PC-3 (cell line): ENCODE measurements around the gene MYO3A. TPM values are rescaled to one million over a fixed set of nuclear protein-coding genes. Genes with fewer than 3 reads are reported as not detected.

Source experiments
- ATAC-seq: fragments of 200-7000 bp; cut with Tn5 transposase; 2 replicates; pipeline ENCODE4 v1.9.1; 2020; ENCODE audit warnings: mild to moderate bottlenecking, moderate library complexity
- Bru-seq: library from RNA; stranded (reverse); fragments of 400-500 nt; gene quantifications from one replicate; lab custom pipeline; 2021; lab: Mats Ljungman, UMichigan
- BruChase-seq, 2 experiments: library from RNA; stranded (reverse); fragments of 400-500 nt; gene quantifications; one replicate each; lab custom pipeline; 2021; lab: Mats Ljungman, UMichigan
- BruUV-seq: library from RNA; stranded (reverse); fragments of 400-500 nt; replicated peaks from 2 replicates; lab custom pipeline; 2021; lab: Mats Ljungman, UMichigan
- CTCF ChIA-PET: fragments of 300-600 bp; sonication (Branson Sonifier 250); formaldehyde crosslinking; loops from one replicate; lab custom pipeline; 2022; ENCODE audit warnings: antibody characterized with exemption; lab: Charles Lee
- POLR2A ChIA-PET: fragments of 300-600 bp; sonication (Branson Sonifier 250); formaldehyde crosslinking; loops from one replicate; lab custom pipeline; 2022; ENCODE audit warnings: antibody characterized with exemption; ENCODE audit not compliant: unreplicated experiment; lab: Charles Lee
- DNase-seq: peaks from one replicate; pipeline ENCODE4 v3.0.0-alpha.2; 2015
- H2AFZ ChIP-seq: fragments of 300-600 bp; sonication (generic); 2 replicates; pipeline ENCODE4 v1.6.0; 2016; ENCODE audit warnings: antibody characterized with exemption, low read length
- H3F3A ChIP-seq: fragments of 300-600 bp; sonication (generic); one replicate; pipeline ENCODE4 v1.6.0; 2017; ENCODE audit warnings: antibody characterized with exemption, low read length, control low read depth, mild to moderate bottlenecking; ENCODE audit not compliant: unreplicated experiment
- H3K27ac ChIP-seq: fragments of 300-600 bp; sonication (generic); 2 replicates; pipeline ENCODE4 v1.5.1; 2016; ENCODE audit warnings: mild to moderate bottlenecking, low read length
- H3K27me3 ChIP-seq: fragments of 300-600 bp; sonication (generic); 2 replicates; pipeline ENCODE4 v1.6.1; 2016; ENCODE audit warnings: low read length, mixed read lengths
- H3K36me3 ChIP-seq: fragments of 300-600 bp; sonication (generic); 2 replicates; pipeline ENCODE4 v1.6.1; 2016; ENCODE audit warnings: low read depth, mixed run types, low read length, mixed read lengths
- H3K4me1 ChIP-seq: fragments of 300-600 bp; sonication (generic); 2 replicates; pipeline ENCODE4 v1.5.1; 2016; ENCODE audit warnings: low read length; ENCODE audit not compliant: insufficient read depth
- H3K4me2 ChIP-seq: fragments of 300-600 bp; sonication (generic); 2 replicates; pipeline ENCODE4 v1.6.0; 2016; ENCODE audit warnings: low read length
- H3K4me3 ChIP-seq: fragments of 300-600 bp; sonication (generic); 2 replicates; pipeline ENCODE4 v1.5.1; 2016; ENCODE audit warnings: mild to moderate bottlenecking, low read length, mixed read lengths
- H3K79me2 ChIP-seq: fragments of 300-600 bp; sonication (generic); 2 replicates; pipeline ENCODE4 v1.6.1; 2017; ENCODE audit warnings: low read length, mixed read lengths
- H3K9ac ChIP-seq: fragments of 300-600 bp; sonication (generic); 2 replicates; pipeline ENCODE4 v1.6.0; 2016; ENCODE audit warnings: mild to moderate bottlenecking, low read length
- H3K9me2 ChIP-seq: fragments of 300-600 bp; sonication (generic); replicated peaks from 2 replicates; pipeline ENCODE4 v1.6.1; 2016; ENCODE audit warnings: mixed run types, low read length, mixed read lengths
- H3K9me3 ChIP-seq: fragments of 300-600 bp; sonication (generic); 2 replicates; pipeline ENCODE4 v1.6.1; 2016; ENCODE audit warnings: low read length, mixed read lengths
- H4K20me1 ChIP-seq: fragments of 300-600 bp; sonication (generic); 2 replicates; pipeline ENCODE4 v1.6.1; 2016; ENCODE audit warnings: low read length, mixed read lengths
- EZH2 ChIP-seq: fragments of 300-600 bp; sonication (generic); IDR thresholded peaks from one replicate; pipeline ENCODE4 v1.6.1; 2017; ENCODE audit warnings: antibody characterized with exemption, mild to moderate bottlenecking, low read length; ENCODE audit not compliant: unreplicated experiment
- EZH2phosphoT487 ChIP-seq: fragments of 300-600 bp; sonication (generic); IDR thresholded peaks from 2 replicates; pipeline ENCODE4 v1.6.1; 2018; ENCODE audit warnings: mild to moderate bottlenecking, antibody characterized with exemption, low read length, borderline replicate concordance
- intact Hi-C: fragments of 100-400 bp; cut with micrococcal nuclease; formaldehyde crosslinking; loops from 2 replicates; pipeline ENCODE4 v1.9.0; 2023
- long read RNA-seq: library from polyadenylated mRNA; unstranded; transcript quantifications from one replicate; pipeline ENCODE4 v2.0.0, GENCODE V29; 2021; ENCODE audit not compliant: unreplicated experiment
- total RNA-seq: library from RNA; depleted of rRNA; stranded (reverse); fragments of >200 nt; gene quantifications from 2 replicates; pipeline ENCODE4 v1.2.3, GENCODE V29; 2014; rRNA removed
- TF ChIP-seq, protein P1 (sequence below): fragments of 300-600 bp; sonication (generic); conservative IDR thresholded peaks from 2 replicates; pipeline ENCODE4 v1.5.1; 2017; ENCODE audit warnings: antibody characterized with exemption, low read depth, mild to moderate bottlenecking, low read length

MYO3A gene
- total RNA-seq = not detected in 2 replicates
- Bru-seq, nascent RNA = percentile 0 among the genes with signal in this experiment
- BruChase-seq, experiment 1, labeled RNA remaining after a 6-hour chase = not detected
- BruChase-seq, experiment 2, labeled RNA remaining after a 2-hour chase = percentile 1 among the genes with signal in this experiment
- long read RNA-seq = 0 reads

GRCh38 chr10:25933653-25934608 lies at the start of gene MYO3A:
Gene MYO3A (plus strand): TSS chr10:25934229. CDS start chr10:25952111, 17,882 bp downstream.
- CTCF ChIA-PET = no interaction called here
- intact Hi-C loops = no loop called here
- H3K36me3 ChIP-seq = no peaks in the 10 kb centered on the region
- H4K20me1 ChIP-seq = no peaks in the 10 kb centered on the region
- H3K79me2 ChIP-seq = no peaks in the 10 kb centered on the region
- POLR2A ChIA-PET = no interaction called here
- no TSS peak for BruUV-seq
- H3K9ac ChIP-seq = no peak within 1 kb of the TSS
- no peaks in the 10 kb centered on the region for H3K9me3 ChIP-seq
- H3K9me2 ChIP-seq = no peaks in the 10 kb centered on the region
- H3K4me2 ChIP-seq = no peak within 1 kb of the TSS
- no peak within 1 kb of the TSS for H2AFZ ChIP-seq
- H3K27me3 ChIP-seq = 0 out of 2 replicates have a peak, but pooled peaks cover 28% of the 10 kb centered on the region
- no peak within 1 kb of the TSS for H3K27ac ChIP-seq
- H3K4me3 ChIP-seq = no peak within 1 kb of the TSS
- no peaks in the 10 kb centered on the region for H3F3A ChIP-seq
- TF ChIP-seq, protein P1, sequence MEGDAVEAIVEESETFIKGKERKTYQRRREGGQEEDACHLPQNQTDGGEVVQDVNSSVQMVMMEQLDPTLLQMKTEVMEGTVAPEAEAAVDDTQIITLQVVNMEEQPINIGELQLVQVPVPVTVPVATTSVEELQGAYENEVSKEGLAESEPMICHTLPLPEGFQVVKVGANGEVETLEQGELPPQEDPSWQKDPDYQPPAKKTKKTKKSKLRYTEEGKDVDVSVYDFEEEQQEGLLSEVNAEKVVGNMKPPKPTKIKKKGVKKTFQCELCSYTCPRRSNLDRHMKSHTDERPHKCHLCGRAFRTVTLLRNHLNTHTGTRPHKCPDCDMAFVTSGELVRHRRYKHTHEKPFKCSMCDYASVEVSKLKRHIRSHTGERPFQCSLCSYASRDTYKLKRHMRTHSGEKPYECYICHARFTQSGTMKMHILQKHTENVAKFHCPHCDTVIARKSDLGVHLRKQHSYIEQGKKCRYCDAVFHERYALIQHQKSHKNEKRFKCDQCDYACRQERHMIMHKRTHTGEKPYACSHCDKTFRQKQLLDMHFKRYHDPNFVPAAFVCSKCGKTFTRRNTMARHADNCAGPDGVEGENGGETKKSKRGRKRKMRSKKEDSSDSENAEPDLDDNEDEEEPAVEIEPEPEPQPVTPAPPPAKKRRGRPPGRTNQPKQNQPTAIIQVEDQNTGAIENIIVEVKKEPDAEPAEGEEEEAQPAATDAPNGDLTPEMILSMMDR = no peak
- TF ChIP-seq EZH2phosphoT487 = no peak
- TF ChIP-seq EZH2 = no peak
- DNase-seq (no peak), ATAC-seq (no peak)
- H3K4me1 ChIP-seq = no peaks in the 10 kb centered on the region

DNA sequence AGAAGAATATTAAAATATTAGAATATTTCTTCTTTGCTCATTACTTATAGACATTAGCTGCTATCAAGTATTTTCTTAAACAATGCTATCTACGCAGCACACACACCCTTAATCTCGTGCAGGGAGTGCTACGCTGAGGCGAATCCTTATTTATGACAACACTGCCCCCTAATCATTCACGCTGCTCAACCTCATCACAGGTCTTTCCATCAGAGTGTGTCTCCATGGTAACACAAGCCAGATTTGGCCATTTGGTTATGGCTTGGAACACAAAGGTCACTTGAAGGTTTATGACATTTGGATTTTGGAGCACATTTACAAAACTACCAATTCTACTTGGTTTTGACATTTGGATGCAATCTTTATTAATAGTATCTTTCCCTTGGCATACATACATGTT lies 45.4 kb upstream of the MYO3A start:
- TF ChIP-seq EZH2 = no peak
- TF ChIP-seq EZH2phosphoT487 = no peak
- TF ChIP-seq, protein P1 = no peak
- H3K79me2 ChIP-seq = no peaks in the 10 kb centered on the region
- no peaks in the 10 kb centered on the region for H3F3A ChIP-seq
- no peaks in the 10 kb centered on the region for H3K9me3 ChIP-seq
- ChIA-PET POLR2A (no interaction called here), CTCF (no interaction called here)
- no peaks in the 10 kb centered on the region for H3K27me3 ChIP-seq
- no peaks in the 10 kb centered on the region for H3K9me2 ChIP-seq
- H3K36me3 ChIP-seq = no peaks in the 10 kb centered on the region
- ATAC-seq (no peak), DNase-seq (no peak)
- no TSS peak for BruUV-seq
- no peaks in the 10 kb centered on the region for H4K20me1 ChIP-seq
- intact Hi-C loops = no loop called here
- no peak overlapping the region for H3K4me2 ChIP-seq
- H2AFZ ChIP-seq = no peak overlapping the region
- no peak overlapping the region for H3K4me3 ChIP-seq
- no peak overlapping the region for H3K9ac ChIP-seq
- H3K4me1 ChIP-seq = no peaks in the 10 kb centered on the region
- no peak overlapping the region for H3K27ac ChIP-seq
